ENCODE measurements around the gene ITGB5. TPM values are rescaled to one million over a fixed set of nuclear protein-coding genes. Genes with fewer than 3 reads are reported as not detected.

ITGB5 gene
- total RNA-seq, 4 donors from 2014 or later: 155 to 452 (median 234) TPM

GRCh38 chr3:124776856-124777255, 110.3 kb downstream of the ITGB5 start:
- no peak for ATAC-seq (ENCODE audit: low FRiP score)

GRCh38 chr3:124775877-124776276, 111.3 kb downstream of the ITGB5 start:
- DNase-seq (ENCODE audit: low spot score) (no peak), ATAC-seq (ENCODE audit: low FRiP score) (no peak)
- no peak for TF ChIP-seq CTCF (IDR thresholded peaks at IDR 0.05)

More at GRCh38 chr3:124776856-124777255, 110.3 kb downstream of the ITGB5 start:
- DNase-seq (ENCODE audit: low spot score): no peak
- TF ChIP-seq CTCF (IDR thresholded peaks at IDR 0.05): no peak

- ATAC-seq (ENCODE audit: low FRiP score): no peak
- no peak for DNase-seq (ENCODE audit: low spot score)
- TF ChIP-seq CTCF (IDR thresholded peaks at IDR 0.05): no peak
Observed at GRCh38 chr3:124774841-124775402, 112.2 kb downstream of the ITGB5 start.

- no peak for TF ChIP-seq CTCF (IDR thresholded peaks at IDR 0.05)
- no peak for ATAC-seq (ENCODE audit: low FRiP score)
- no peak for DNase-seq (ENCODE audit: low spot score)
Observed at GRCh38 chr3:124774327-124774718, 112.8 kb downstream of the ITGB5 start.

- DNase-seq (ENCODE audit: low spot score) (no peak), ATAC-seq (ENCODE audit: low FRiP score) (no peak)
- no peak for TF ChIP-seq CTCF (IDR thresholded peaks at IDR 0.05)
Observed at GRCh38 chr3:124773351-124774326, 113.5 kb downstream of the ITGB5 start.

GRCh38 chr3:124772081-124772831, 114.9 kb downstream of the ITGB5 start:
- TF ChIP-seq CTCF (IDR thresholded peaks at IDR 0.05): no peak
- DNase-seq (ENCODE audit: low spot score) (no peak), ATAC-seq (ENCODE audit: low FRiP score) (peak; percentile 41)
